Measurements from ENCODE around the gene TRPC4. TPM values are rescaled to one million over a fixed set of nuclear protein-coding genes. Genes with fewer than 3 reads are reported as not detected.

The TRPC4 gene
- total RNA-seq, 1 donor from 2014 or later, result not detected

- Mint-ChIP-seq H3K27me3 (ENCODE audit: unreplicated experiment) (no peaks in the 10 kb centered on the region), H3K4me1 (ENCODE audit: low read depth, unreplicated experiment) (no peaks in the 10 kb centered on the region), H3K4me3 (ENCODE audit: unreplicated experiment) (no peak overlapping the region), H3K27ac (ENCODE audit: unreplicated experiment) (no peak overlapping the region), H3K36me3 (ENCODE audit: unreplicated experiment) (no peaks in the 10 kb centered on the region), H3K9me3 (ENCODE audit: unreplicated experiment) (no peaks in the 10 kb centered on the region)
- TF ChIP-seq, protein P1, sequence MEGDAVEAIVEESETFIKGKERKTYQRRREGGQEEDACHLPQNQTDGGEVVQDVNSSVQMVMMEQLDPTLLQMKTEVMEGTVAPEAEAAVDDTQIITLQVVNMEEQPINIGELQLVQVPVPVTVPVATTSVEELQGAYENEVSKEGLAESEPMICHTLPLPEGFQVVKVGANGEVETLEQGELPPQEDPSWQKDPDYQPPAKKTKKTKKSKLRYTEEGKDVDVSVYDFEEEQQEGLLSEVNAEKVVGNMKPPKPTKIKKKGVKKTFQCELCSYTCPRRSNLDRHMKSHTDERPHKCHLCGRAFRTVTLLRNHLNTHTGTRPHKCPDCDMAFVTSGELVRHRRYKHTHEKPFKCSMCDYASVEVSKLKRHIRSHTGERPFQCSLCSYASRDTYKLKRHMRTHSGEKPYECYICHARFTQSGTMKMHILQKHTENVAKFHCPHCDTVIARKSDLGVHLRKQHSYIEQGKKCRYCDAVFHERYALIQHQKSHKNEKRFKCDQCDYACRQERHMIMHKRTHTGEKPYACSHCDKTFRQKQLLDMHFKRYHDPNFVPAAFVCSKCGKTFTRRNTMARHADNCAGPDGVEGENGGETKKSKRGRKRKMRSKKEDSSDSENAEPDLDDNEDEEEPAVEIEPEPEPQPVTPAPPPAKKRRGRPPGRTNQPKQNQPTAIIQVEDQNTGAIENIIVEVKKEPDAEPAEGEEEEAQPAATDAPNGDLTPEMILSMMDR (IDR thresholded peaks at IDR 0.05; ENCODE audit: partially characterized antibody, unreplicated experiment), result no peak
- no peak for DNase-seq
Observed at GRCh38 chr13:37769545-37769944, 100.0 kb downstream of the TRPC4 start.

- no peak for DNase-seq
- H3K9me3 Mint-ChIP-seq (ENCODE audit: unreplicated experiment), result no peaks in the 10 kb centered on the region
- TF ChIP-seq, protein P1 (IDR thresholded peaks at IDR 0.05; ENCODE audit: partially characterized antibody, unreplicated experiment), result no peak
- H3K27ac Mint-ChIP-seq (ENCODE audit: unreplicated experiment), result no peak overlapping the region
- H3K4me1 Mint-ChIP-seq (ENCODE audit: low read depth, unreplicated experiment), result no peaks in the 10 kb centered on the region
- no peak overlapping the region for H3K4me3 Mint-ChIP-seq (ENCODE audit: unreplicated experiment)
- H3K36me3 Mint-ChIP-seq (ENCODE audit: unreplicated experiment), result no peaks in the 10 kb centered on the region
- H3K27me3 Mint-ChIP-seq (ENCODE audit: unreplicated experiment), result no peaks in the 10 kb centered on the region
Observed at GRCh38 chr13:37769078-37769477, 100.5 kb downstream of the TRPC4 start.

DNA sequence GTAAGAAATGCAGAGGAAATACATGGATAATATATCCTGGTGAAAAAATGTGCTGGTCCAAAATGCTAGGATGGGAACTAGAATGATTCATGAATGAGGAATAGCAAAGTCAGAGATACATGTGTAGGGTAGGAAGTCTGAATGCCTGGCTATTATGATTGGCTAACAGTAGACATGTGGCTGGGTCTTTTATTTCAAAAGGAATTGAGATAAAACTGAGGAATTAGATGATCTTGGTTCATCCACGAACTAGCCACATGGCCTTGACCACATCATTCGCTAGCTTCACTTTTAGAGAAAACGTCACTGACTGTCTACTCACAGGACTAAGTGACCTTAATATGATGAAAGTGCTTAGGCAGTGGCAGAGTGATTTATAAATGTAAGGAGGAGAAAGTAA lies 103.1 kb downstream of the TRPC4 start:
- no peak for DNase-seq
- Mint-ChIP-seq H3K4me1 (ENCODE audit: low read depth, unreplicated experiment) (no peaks in the 10 kb centered on the region), H3K27ac (ENCODE audit: unreplicated experiment) (no peak overlapping the region), H3K9me3 (ENCODE audit: unreplicated experiment) (no peaks in the 10 kb centered on the region), H3K36me3 (ENCODE audit: unreplicated experiment) (no peaks in the 10 kb centered on the region), H3K4me3 (ENCODE audit: unreplicated experiment) (no peak overlapping the region), H3K27me3 (ENCODE audit: unreplicated experiment) (no peaks in the 10 kb centered on the region)
- TF ChIP-seq, protein P1 (IDR thresholded peaks at IDR 0.05; ENCODE audit: partially characterized antibody, unreplicated experiment), result no peak

DNA sequence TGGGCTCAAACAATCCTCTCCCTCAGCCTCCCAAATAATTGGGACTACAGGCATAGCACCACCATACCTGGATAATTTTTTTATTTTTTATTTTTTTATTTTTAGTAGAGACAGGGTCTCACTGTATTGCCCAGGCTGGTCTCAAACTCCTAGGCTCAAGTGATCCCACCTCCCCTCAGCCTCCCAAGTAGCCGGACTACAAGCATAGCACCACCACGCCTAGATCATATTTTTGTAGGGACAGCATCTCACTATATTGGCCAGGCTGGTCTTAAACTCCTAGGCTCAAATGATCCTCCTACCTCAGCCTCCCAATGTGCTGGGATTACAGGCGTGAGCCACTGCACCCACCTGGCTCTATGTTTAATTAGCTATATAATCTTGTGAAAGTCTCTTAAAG lies 114.2 kb downstream of the TRPC4 start:
- Mint-ChIP-seq H3K27ac (ENCODE audit: unreplicated experiment) (no peak overlapping the region), H3K9me3 (ENCODE audit: unreplicated experiment) (no peaks in the 10 kb centered on the region), H3K4me3 (ENCODE audit: unreplicated experiment) (no peak overlapping the region), H3K27me3 (ENCODE audit: unreplicated experiment) (peaks cover 2% of the 10 kb centered on the region), H3K36me3 (ENCODE audit: unreplicated experiment) (no peaks in the 10 kb centered on the region), H3K4me1 (ENCODE audit: low read depth, unreplicated experiment) (no peaks in the 10 kb centered on the region)
- TF ChIP-seq, protein P1 (IDR thresholded peaks at IDR 0.05; ENCODE audit: partially characterized antibody, unreplicated experiment), result no peak
- no peak for DNase-seq

DNA sequence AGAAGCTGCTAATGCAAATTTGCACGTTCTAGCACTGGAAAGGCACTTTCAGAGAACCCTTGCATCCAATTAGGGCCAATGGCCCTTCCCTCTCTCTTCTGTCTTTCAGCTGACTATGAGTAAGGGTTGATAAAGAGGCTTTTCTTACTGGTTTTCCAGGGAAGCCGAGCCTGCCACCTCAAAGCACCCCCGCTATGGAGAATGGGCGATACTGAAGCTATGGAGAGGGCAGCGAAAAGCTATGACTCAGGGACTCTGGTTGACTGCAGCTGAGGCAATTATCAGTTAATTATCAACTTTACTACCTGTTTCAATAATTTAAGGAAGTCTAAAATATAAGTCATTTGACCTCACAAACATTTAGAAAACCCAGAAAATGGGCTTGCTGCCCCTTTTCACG lies 115.8 kb downstream of the TRPC4 start:
- Mint-ChIP-seq H3K27ac (ENCODE audit: unreplicated experiment) (no peak overlapping the region), H3K36me3 (ENCODE audit: unreplicated experiment) (no peaks in the 10 kb centered on the region), H3K9me3 (ENCODE audit: unreplicated experiment) (no peaks in the 10 kb centered on the region), H3K27me3 (ENCODE audit: unreplicated experiment) (peaks cover 2% of the 10 kb centered on the region), H3K4me1 (ENCODE audit: low read depth, unreplicated experiment) (no peaks in the 10 kb centered on the region), H3K4me3 (ENCODE audit: unreplicated experiment) (no peak overlapping the region)
- TF ChIP-seq, protein P1 (IDR thresholded peaks at IDR 0.05; ENCODE audit: partially characterized antibody, unreplicated experiment), result no peak
- no peak for DNase-seq
